Muscle layer of colon (tissue), 2 donors: ENCODE results near the gene MORC4.

ENCODE experiments used
- H3K27ac ChIP-seq: one replicate; pipeline ENCODE4 v1.7.0; 2013; ENCODE audit warnings: low read depth, mild to moderate bottlenecking, low read length, moderate library complexity
- H3K27me3 ChIP-seq, 2 donors: one replicate each; pipeline ENCODE4 v1.7.0; 2013; ENCODE audit warnings: low read length in 2 of 2, mild to moderate bottlenecking in 2 of 2; ENCODE audit not compliant: insufficient read depth in 2 of 2, control insufficient read depth in 1 of 2
- H3K36me3 ChIP-seq: one replicate; pipeline ENCODE4 v1.7.0; 2013; ENCODE audit warnings: mild to moderate bottlenecking, low read length; ENCODE audit not compliant: insufficient read depth
- H3K4me1 ChIP-seq: one replicate; pipeline ENCODE4 v1.7.0; 2013; ENCODE audit warnings: mild to moderate bottlenecking, low read length; ENCODE audit not compliant: insufficient read depth
- H3K4me3 ChIP-seq, 2 donors: one replicate each; pipeline ENCODE4 v1.7.0; 2013; ENCODE audit warnings: low read length in 2 of 2, low read depth in 1 of 2, mild to moderate bottlenecking in 1 of 2, moderate library complexity in 1 of 2
- H3K9ac ChIP-seq: one replicate; pipeline ENCODE4 v1.7.0; 2013; ENCODE audit warnings: low read length
- H3K9me3 ChIP-seq: one replicate; pipeline ENCODE4 v1.7.0; 2013; ENCODE audit warnings: mild to moderate bottlenecking, low read length
- donor health status: abdominal sarcoma.
- donor health status: Adenocarcinoma of cecum.

The MORC4 gene

DNA sequence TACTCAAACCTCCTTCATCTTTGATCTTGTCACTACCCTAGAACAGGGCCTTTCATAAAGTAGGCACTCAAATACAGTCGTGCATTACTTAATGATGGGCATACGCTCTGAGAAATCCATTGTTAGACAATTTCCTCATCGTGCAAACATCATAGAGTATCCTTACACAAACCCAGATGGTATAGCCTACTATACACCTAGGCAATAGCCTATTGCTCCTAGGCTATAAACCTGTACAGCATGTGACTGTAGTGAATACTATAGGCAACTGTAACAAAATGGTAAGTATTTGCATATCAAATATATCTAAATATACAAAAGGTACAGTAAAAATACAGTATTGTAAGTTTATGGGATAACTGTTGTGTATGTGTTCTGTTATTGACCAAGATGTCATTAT is 47.9 kb downstream of the MORC4 start:
- Histone ChIP-seq H3K27me3 (no peaks in the 10 kb centered on the region), H3K27ac (no peak overlapping the region), H3K4me3 (no peak overlapping the region), H3K9me3 (no peaks in the 10 kb centered on the region), H3K4me1 (no peaks in the 10 kb centered on the region), H3K9ac (no peak overlapping the region), H3K36me3 (peaks cover 3% of the 10 kb centered on the region)

DNA sequence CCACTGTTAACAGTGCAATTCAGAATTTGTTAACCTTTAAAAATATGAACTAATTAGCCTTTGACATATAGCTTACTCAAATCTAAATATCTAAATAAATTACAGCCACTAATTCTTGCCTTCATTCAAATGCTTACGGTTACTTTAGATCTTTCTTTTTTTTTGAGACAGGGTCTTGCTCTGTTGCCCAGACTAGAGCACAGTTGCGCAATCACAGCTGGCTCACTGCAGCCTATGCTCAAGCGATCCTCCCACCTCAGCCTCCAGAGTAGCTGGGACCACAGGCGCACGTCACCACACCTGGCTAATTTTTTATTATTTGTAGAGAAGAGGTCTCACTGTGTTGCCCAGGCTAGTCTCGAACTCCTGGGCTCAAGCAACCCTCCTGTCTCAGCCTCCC is 48.8 kb downstream of the MORC4 start:
- H3K4me1 ChIP-seq: no peaks in the 10 kb centered on the region
- no peaks in the 10 kb centered on the region for H3K27me3 ChIP-seq
- no peak overlapping the region for H3K4me3 ChIP-seq
- H3K9ac ChIP-seq: no peak overlapping the region
- H3K27ac ChIP-seq: no peak overlapping the region
- H3K36me3 ChIP-seq: peaks cover 3% of the 10 kb centered on the region
- H3K9me3 ChIP-seq: no peaks in the 10 kb centered on the region

DNA sequence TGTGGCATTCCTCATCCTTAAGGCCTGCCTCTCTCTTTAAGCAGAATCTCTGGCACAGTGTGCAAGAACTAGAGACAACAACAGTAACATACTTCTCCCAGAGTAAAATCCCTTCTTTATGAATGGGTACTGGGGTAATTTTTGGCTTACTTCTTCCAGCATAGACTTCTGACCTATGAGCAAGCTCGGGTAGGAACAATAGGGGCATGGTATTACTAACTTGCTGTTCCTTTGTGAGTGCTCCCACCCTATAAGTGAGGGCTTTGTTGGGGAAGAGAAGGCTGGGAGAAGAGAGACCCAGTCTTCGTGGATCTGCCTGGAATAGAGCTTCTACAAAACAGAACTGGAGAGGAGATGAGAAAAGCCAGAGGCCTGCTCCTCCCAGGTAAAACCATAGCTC is 49.6 kb downstream of the MORC4 start:
- H3K4me3 ChIP-seq: no peak overlapping the region
- no peaks in the 10 kb centered on the region for H3K27me3 ChIP-seq
- no peak overlapping the region for H3K27ac ChIP-seq
- no peaks in the 10 kb centered on the region for H3K36me3 ChIP-seq
- H3K9me3 ChIP-seq: no peaks in the 10 kb centered on the region
- no peaks in the 10 kb centered on the region for H3K4me1 ChIP-seq
- no peak overlapping the region for H3K9ac ChIP-seq

GRCh38 chrX:106949366-106949765 is 50.6 kb downstream of the MORC4 start:
- no peak overlapping the region for H3K27ac ChIP-seq
- no peaks in the 10 kb centered on the region for H3K9me3 ChIP-seq
- H3K4me1 ChIP-seq: no peaks in the 10 kb centered on the region
- H3K36me3 ChIP-seq: no peaks in the 10 kb centered on the region
- no peak overlapping the region for H3K4me3 ChIP-seq
- H3K27me3 ChIP-seq: no peaks in the 10 kb centered on the region
- H3K9ac ChIP-seq: no peak overlapping the region

GRCh38 chrX:106948641-106949040 is 51.4 kb downstream of the MORC4 start:
- Histone ChIP-seq H3K9ac (no peak overlapping the region), H3K4me3 (no peak overlapping the region), H3K36me3 (no peaks in the 10 kb centered on the region), H3K27ac (no peak overlapping the region), H3K4me1 (no peaks in the 10 kb centered on the region), H3K9me3 (no peaks in the 10 kb centered on the region), H3K27me3 (no peaks in the 10 kb centered on the region)

DNA sequence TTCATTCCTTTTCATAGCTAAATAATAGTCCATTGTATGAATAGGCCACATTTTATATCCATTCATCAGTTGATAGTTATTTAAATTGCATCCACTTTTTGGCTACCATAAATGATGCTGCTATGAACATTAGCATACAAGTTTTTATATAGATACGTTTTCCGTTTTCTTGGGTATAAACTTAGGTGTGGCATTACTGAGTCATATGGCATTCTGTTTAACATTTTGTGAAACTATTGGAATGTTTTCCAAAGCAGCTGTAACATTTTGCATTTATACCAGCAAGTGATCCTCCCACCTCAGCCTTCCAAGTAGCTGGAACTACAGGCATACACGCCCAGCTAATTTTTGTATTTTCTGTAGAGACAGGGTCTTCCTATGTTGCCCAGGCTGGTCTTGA is 53.5 kb downstream of the MORC4 start:
- Histone ChIP-seq H3K27me3 (no peaks in the 10 kb centered on the region), H3K4me3 (no peak overlapping the region), H3K9ac (no peak overlapping the region), H3K9me3 (no peaks in the 10 kb centered on the region), H3K27ac (no peak overlapping the region), H3K36me3 (peaks cover 6% of the 10 kb centered on the region), H3K4me1 (no peaks in the 10 kb centered on the region)

DNA sequence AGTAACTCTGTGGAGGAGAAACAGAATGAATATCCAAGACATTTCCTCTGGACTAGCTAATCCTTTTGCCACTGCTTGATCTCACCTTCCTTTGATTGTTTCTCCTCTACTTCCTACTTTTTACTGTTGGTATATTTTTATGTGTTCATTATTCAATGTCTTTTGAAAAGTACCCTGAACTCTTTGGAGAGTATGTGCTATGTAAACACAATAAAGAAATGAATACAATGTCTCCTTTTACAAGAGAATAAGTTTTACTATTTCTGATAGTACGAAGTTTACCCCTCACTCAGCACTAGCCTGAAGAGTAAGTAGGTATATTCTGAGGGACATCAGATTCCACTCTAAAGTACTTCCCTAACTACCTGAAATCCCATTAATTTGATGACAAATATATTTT is 59.9 kb downstream of the MORC4 start:
- Histone ChIP-seq H3K9me3 (no peaks in the 10 kb centered on the region), H3K27me3 (peaks cover 0 to 6% of the 10 kb centered on the region in 2 donors), H3K4me3 (no peak overlapping the region), H3K9ac (no peak overlapping the region), H3K36me3 (peaks cover 8% of the 10 kb centered on the region), H3K4me1 (no peaks in the 10 kb centered on the region), H3K27ac (no peak overlapping the region)

- no peaks in the 10 kb centered on the region for H3K9me3 ChIP-seq
- peaks cover 8% of the 10 kb centered on the region for H3K36me3 ChIP-seq
- peaks cover 0 to 6% of the 10 kb centered on the region in 2 donors for H3K27me3 ChIP-seq
- no peaks in the 10 kb centered on the region for H3K4me1 ChIP-seq
- H3K4me3 ChIP-seq: no peak overlapping the region
- no peak overlapping the region for H3K27ac ChIP-seq
- H3K9ac ChIP-seq: no peak overlapping the region
Measured at GRCh38 chrX:106939566-106939965, 60.4 kb downstream of the MORC4 start.

- no peaks in the 10 kb centered on the region for H3K9me3 ChIP-seq
- H3K4me3 ChIP-seq: no peak overlapping the region
- H3K36me3 ChIP-seq: no peaks in the 10 kb centered on the region
- H3K27ac ChIP-seq: no peak overlapping the region
- H3K27me3 ChIP-seq: peaks cover 0 to 6% of the 10 kb centered on the region in 2 donors
- no peaks in the 10 kb centered on the region for H3K4me1 ChIP-seq
- no peak overlapping the region for H3K9ac ChIP-seq
Measured at GRCh38 chrX:106936246-106936645, 63.8 kb downstream of the MORC4 start.

DNA sequence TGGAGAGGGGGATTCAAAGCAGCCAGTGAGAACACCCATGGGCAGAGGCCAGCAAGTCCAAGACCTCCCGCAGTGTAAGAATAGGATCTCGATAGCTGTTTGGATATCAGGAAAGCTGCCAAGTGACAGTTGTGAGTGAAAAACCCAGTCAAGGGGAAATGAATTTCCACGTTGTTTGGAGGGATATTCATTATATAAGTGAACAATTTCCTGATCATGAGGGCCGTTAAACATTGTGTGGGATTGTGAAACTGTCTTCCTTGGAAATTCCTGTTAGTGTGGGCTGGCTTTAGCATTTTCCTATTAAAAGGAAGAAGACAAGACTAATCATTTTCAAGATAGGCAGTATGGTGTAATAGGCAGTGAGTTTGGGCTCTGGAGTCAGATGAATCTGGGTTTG is 64.8 kb downstream of the MORC4 start:
- H3K9me3 ChIP-seq: no peaks in the 10 kb centered on the region
- H3K9ac ChIP-seq: no peak overlapping the region
- H3K27me3 ChIP-seq: peaks cover 0 to 6% of the 10 kb centered on the region in 2 donors
- no peaks in the 10 kb centered on the region for H3K4me1 ChIP-seq
- no peak overlapping the region for H3K27ac ChIP-seq
- no peak overlapping the region for H3K4me3 ChIP-seq
- no peaks in the 10 kb centered on the region for H3K36me3 ChIP-seq

DNA sequence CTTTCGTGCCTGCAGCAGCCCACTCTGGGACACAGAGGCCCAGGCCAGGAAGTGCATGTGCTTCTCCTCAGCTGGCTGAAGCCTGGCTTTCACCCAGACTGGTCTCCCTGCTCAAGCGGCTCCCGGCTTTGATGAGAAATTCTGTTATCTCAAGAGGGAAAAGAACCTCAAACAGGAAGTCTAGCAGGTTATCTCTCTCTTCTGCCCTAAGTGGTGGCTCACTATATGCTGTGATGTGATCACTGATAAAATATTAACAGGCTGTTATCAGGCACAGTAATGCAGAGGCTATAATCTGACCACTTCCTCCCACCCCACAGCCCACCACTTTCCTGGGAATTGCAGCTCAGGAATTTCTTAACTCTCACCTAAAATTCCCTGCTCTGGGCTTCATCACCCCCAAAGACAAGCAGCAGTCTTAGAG is 66.5 kb downstream of the MORC4 start:
- H3K27me3 ChIP-seq: peaks cover 0 to 6% of the 10 kb centered on the region in 2 donors
- no peak overlapping the region for H3K4me3 ChIP-seq
- no peaks in the 10 kb centered on the region for H3K9me3 ChIP-seq
- no peaks in the 10 kb centered on the region for H3K36me3 ChIP-seq
- no peaks in the 10 kb centered on the region for H3K4me1 ChIP-seq
- no peak overlapping the region for H3K27ac ChIP-seq
- no peak overlapping the region for H3K9ac ChIP-seq

DNA sequence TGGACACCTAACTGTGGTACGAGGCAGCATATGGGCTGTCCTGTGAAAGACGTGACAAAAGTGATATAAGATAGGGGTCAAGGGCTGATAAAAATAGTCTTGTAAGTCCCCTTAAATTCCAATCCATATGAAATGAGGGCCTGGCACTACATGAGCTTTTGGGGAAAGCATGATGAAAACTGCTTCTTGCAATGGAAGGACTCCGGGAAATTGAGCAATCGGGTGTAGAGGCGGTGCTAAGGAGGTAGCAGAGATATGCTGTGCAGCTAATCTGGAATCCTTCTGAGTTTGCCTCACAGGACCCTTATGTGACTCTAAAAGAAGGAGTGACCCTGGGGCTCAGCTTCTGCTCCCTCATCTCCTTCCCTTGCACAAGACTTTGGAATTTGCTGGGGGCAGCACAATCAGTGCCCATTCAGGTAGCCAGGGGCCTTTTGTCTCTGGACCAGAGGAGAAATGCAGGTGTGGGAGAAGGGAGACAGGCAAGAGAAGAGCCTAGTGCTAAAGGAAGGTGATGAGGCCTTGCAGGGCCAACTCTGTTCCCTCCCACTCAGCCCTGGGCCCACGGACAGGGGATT is 67.0 kb downstream of the MORC4 start:
- no peaks in the 10 kb centered on the region for H3K9me3 ChIP-seq
- H3K9ac ChIP-seq: no peak overlapping the region
- H3K4me1 ChIP-seq: no peaks in the 10 kb centered on the region
- no peak overlapping the region for H3K4me3 ChIP-seq
- H3K36me3 ChIP-seq: no peaks in the 10 kb centered on the region
- H3K27me3 ChIP-seq: peaks cover 0 to 6% of the 10 kb centered on the region in 2 donors
- H3K27ac ChIP-seq: no peak overlapping the region
